Raji (cell line): ENCODE measurements around the gene FRMD4A.
A peak's percentile ranks its signal among the peaks of the same experiment; 100 is the strongest.

Experiments
- POLR2A ChIP-seq: IDR thresholded peaks from 2 replicates; pipeline ENCODE4 v1.6.1; 2011; ENCODE audit warnings: low read depth, low read length, control low read depth; ENCODE audit not compliant: insufficient read depth

The FRMD4A gene

DNA sequence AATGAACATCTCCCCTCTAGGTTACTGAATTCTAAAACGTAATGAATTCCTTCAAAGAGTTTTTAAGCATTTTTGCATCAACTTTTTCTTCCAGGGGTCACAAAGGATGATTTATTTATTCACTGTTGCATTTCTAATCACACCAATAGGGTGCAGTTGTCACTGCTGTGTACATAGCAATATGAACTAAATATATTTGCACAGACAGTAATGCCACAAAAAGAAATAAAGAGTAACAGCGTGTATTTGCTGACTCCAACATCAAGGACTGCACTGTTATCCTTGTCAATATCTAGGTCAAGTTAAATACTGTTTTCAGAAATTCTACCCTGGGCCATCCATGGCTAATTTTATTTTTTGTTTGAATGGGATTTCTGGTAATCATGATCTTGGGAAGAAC, 138.0 kb downstream of the FRMD4A start:
- TF ChIP-seq POLR2A, result no peak

- TF ChIP-seq POLR2A, result no peak
Measured at GRCh38 chr10:14191871-14192270, 138.9 kb downstream of the FRMD4A start.

- TF ChIP-seq POLR2A, result no peak
Measured at GRCh38 chr10:14191407-14191806, 139.3 kb downstream of the FRMD4A start.

DNA sequence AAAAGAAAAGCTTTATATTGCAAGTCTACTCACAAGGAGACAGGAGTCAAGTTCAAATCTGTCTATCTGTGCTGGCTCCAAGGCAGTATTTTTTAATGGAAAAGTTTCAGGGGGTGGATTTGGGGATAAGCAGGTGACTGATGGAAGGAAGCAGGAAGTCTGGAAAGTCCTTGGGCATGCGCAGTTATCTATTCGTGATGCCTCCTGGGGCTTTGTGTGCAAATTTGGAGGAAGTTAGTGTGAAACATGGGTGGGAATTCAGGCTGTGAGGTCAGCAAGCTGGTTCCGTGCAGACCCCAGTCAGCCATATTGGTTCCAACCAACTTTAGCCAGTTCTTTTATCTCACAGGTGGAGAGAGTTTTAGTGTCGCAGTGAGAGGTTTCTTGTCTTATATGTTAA, 140.0 kb downstream of the FRMD4A start:
- no peak for TF ChIP-seq POLR2A

GRCh38 chr10:14186245-14186644, 144.5 kb downstream of the FRMD4A start:
- TF ChIP-seq POLR2A, result no peak

DNA sequence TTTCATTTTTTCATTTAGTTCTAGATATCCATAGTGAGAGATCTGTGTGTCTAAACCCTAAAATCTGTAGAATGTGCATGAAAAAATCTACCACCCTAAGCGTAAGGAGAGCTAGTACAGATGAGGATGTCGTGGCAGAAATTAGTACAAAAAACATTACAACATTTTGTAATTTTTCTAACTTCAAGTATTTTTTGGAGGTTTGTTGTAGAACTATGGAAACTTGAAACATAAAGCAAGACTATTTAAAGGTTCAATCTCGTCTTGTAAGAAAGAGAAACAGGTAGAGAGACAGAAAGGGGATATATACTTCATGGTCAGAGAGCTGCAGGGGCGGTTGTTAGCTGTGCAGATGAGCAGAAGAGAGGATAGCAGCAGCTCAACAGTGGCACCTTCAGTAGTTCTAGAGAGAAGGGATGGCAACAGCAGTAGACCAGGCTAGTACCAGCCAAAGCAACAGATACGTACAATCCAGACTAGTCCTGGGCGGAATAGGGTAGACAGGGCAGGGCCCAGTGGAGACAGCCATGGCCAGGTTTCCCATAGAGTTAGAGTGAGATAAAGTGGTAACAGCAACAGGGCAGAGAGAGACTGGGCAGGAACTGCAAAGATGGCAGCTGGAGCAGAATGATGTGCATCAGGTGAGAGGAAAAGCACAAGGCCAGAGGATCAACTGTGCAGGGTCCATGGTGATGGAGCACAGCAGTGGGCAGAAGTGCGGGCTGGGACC, 145.2 kb downstream of the FRMD4A start:
- TF ChIP-seq POLR2A, result peak; percentile 96

DNA sequence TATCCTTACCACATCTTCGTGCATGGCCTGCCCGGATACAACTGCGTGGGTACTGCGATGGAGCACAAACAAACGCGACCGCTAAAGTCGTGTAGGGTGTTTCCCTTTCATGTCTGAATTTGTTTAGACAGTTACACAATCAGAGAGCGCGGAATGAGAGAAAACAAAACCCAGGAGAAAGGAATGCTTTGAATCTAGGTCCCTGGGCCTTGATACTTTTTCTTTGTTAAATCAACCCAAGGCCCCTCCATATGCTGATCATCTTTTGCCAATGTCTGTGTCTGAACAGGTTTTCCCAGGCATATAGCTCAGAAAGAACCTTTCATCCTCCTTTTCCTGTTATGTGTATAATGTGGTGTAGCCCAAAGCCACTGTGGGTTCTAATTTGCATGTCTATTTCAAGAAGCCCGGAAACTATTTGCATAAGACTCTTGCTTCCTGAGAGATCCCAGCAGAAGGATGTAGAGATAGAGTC, 145.8 kb downstream of the FRMD4A start:
- no peak for TF ChIP-seq POLR2A

DNA sequence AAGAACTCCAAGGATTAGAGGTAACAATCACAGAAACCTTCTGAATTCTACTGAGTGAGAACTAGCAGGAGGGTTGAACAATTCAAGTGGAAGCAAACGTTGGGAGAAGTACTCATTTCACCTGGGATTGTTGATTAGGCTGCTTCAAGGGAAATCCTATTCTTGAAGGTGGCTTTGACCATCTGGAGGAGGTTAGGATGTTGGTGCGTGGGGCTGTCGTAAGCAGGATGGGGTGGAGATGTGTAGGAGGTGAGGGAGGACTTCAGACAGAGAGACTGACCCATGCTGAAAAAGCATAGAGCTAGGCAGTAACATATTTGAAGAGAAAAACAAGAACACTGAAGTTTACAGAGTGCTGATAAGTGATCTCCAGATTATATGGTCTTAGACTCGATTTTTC, 147.9 kb downstream of the FRMD4A start:
- TF ChIP-seq POLR2A, result no peak

DNA sequence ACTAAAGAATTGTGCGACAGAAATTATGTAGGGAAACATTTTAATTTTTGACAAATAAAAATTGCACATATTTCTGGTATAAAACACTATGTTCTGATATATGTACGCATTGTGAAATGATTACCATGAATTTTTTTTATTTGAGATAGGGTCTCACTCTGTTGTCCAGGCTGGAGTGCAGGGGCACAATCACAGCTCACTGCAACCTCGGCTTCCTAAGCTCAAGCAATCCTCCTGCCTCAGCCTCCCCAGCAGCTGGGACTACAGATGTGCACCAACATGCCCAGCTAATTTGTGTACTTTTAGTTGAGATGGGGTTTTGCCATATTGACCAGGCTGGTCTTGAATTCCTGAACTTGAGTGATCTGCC, 149.2 kb downstream of the FRMD4A start:
- TF ChIP-seq POLR2A, result no peak

DNA sequence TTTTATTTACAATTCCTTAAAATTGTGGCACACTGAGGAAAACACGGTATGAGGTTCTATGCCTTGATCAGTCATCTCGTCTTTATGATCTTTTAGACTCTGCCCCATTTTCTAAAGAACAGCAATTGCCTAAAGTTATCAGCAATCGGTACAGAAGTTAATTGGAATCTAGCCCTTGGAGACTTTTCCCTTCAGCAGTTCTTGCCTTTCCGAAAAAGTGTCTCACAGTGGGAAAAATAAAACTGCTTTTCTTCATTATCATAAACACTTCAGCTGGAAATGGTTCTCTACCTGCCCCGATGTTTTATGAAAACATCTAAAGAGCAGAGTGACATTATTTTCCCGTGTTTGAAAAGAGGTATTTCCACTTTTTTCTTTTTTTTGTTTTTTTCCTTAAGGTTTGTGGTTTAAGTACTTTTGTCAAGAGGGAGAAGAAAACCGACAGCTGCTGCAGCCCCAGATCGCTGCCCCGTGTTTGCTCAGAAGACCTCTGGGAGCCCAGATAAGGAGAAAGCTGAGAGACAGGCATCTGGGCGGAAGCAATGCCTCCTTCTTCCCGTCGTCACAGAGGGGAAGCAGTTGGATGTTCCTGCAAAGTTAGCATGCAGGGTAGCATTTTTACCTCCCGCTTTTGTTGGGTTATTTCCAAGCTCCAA, 149.7 kb downstream of the FRMD4A start:
- TF ChIP-seq POLR2A, result no peak

GRCh38 chr10:14179251-14179650, 151.5 kb downstream of the FRMD4A start:
- no peak for TF ChIP-seq POLR2A

DNA sequence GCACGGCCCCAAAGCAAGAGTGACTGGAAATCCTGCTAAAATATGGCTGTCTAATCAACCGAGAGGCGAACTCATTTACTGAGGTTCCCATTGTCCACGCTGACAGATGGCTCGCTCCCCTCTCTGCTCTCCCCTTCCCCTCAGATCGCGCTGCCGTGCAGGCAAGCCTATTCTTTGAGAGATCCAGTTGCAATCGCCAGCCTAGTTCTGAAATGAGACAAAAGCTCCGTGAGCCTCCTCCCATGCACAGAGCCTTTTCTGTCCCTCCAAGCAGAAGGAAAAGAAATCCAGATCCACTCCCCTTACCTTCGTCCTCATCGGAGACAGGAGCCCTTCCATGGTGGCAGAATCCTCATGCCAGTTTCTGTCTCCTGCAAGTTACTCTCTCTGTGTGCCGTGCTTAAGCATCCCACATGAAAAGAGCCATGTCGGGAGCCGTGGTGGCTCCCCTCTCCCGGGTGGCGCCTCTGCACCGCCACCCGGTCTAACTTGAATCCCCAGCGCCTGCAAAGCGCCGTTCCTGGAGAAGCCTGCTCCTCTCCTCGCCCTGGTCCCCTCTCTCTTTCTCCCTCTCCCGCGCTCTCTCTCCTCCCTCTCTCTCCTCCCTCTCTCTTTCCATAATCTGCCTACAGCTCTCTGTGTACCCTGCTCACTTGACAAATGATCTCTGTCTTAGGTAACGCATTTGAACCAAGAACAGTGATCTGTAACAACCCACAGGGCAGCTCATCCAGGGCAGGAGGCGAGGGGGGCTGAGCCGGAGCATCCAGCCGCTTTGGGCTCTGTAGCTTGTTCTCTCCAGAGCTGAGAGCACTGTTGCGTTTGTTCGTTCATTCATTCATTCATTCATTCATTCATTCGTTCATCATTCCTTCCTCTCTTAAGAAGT, 156.8 kb downstream of the FRMD4A start:
- TF ChIP-seq POLR2A, result no peak

GRCh38 chr10:14173391-14173705, 157.4 kb downstream of the FRMD4A start:
- no peak for TF ChIP-seq POLR2A

- no peak for TF ChIP-seq POLR2A
Measured at GRCh38 chr10:14172336-14172950, 158.3 kb downstream of the FRMD4A start.

- no peak for TF ChIP-seq POLR2A
Measured at GRCh38 chr10:14171336-14171735, 159.4 kb downstream of the FRMD4A start.
